K562 (cell line): Measurements from ENCODE around the gene FAM98C. TPM values are rescaled to one million over a fixed set of nuclear protein-coding genes. Genes with fewer than 3 reads are reported as not detected.

Experiments
- ATF7 ChIP-seq: fragments of 450-650 bp; IDR thresholded peaks from 2 replicates; pipeline ENCODE4 v1.7.1; 2014; ENCODE audit warnings: mild to moderate bottlenecking, moderate library complexity
- CAMTA2 ChIP-seq: fragments of 250-450 bp; sonication (Bioruptor Pico); conservative IDR thresholded peaks from 2 replicates; pipeline ENCODE4 v1.5.1; 2022
- MAFG ChIP-seq: fragments of 450-650 bp; conservative IDR thresholded peaks from 2 replicates; pipeline ENCODE4 v1.6.1; 2016; ENCODE audit warnings: missing genetic modification characterization, missing compliant biosample characterization
- MAZ ChIP-seq, 2 experiments: fragments of 450-650 bp in 1 of 2; sonication (generic) in 1 of 2; formaldehyde crosslinking; IDR thresholded peaks in 1 of 2; conservative IDR thresholded peaks in 1 of 2; 2 replicates each; pipeline versions ENCODE4 v1.4.0 to v1.5.0; 2020; ENCODE audit warnings: mild to moderate bottlenecking in 1 of 2, missing genetic modification reagents in 1 of 2
- MYBL2 ChIP-seq, 2 experiments: fragments of 450-650 bp in 1 of 2; sonication (generic) in 1 of 2; formaldehyde crosslinking in 1 of 2; IDR thresholded peaks; 2 replicates each; pipeline versions ENCODE4 v1.6.1 to v1.8.1; 2017 to 2022; ENCODE audit warnings: borderline replicate concordance in 1 of 2, inconsistent platforms in 1 of 2, low read depth in 1 of 2, mild to moderate bottlenecking in 1 of 2, missing genetic modification reagents in 1 of 2, moderate library complexity in 1 of 2
- TAF7 ChIP-seq: fragments of 450-650 bp; IDR thresholded peaks from 2 replicates; pipeline ENCODE4 v1.6.1; 2016; ENCODE audit warnings: missing genetic modification characterization, missing compliant biosample characterization
- TAF9B ChIP-seq: fragments of 450-650 bp; IDR thresholded peaks from 2 replicates; pipeline ENCODE4 v1.6.1; 2018; ENCODE audit warnings: mild to moderate bottlenecking; ENCODE audit not compliant: partially characterized antibody
- TAL1 ChIP-seq: fragments of 450-650 bp; IDR thresholded peaks from 2 replicates; pipeline ENCODE4 v1.6.1; 2016; ENCODE audit warnings: mild to moderate bottlenecking
- ZBTB2 ChIP-seq: fragments of 450-650 bp; IDR thresholded peaks from 2 replicates; pipeline ENCODE4 v1.6.1; 2016; ENCODE audit warnings: antibody characterized with exemption
- ZBTB5 ChIP-seq: fragments of 450-650 bp; IDR thresholded peaks from 2 replicates; pipeline ENCODE4 v1.6.1; 2017; ENCODE audit warnings: antibody characterized with exemption
- ZFPM2 ChIP-seq: fragments of 250-450 bp; sonication (Bioruptor Pico); IDR thresholded peaks from 2 replicates; pipeline ENCODE4 v1.5.1; 2022; ENCODE audit warnings: mild to moderate bottlenecking
- ZKSCAN1 ChIP-seq: fragments of 150-350 bp; IDR thresholded peaks from 2 replicates; pipeline ENCODE4 v1.6.1; 2016; ENCODE audit warnings: low read depth, low read length
- polyA plus RNA-seq, 8 experiments: library from polyadenylated mRNA; depleted of rRNA in 4 of 8; stranded (reverse) in 5 of 8; unstranded in 3 of 8; fragments of >200 nt; fragmentation: Nextera tagmentation in 2 of 8; fragmentation: Illumina TruSeq in 1 of 8; extraction: Ambion mirVana in 2 of 8; extraction: Trizol in 1 of 8; gene quantifications; 2 replicates each; pipeline versions ENCODE4 v1.2.1 to v1.2.3, GENCODE V29; 2011 to 2014; ENCODE audit warnings: inconsistent platforms in 1 of 8, missing spikeins in 1 of 8
- total RNA-seq, 7 experiments: library from RNA; depleted of rRNA in 6 of 7; stranded (reverse); fragments of >200 nt in 6 of 7; fragmentation: Illumina TruSeq in 2 of 7; extraction: Trizol in 2 of 7; gene quantifications; 2 replicates each; pipeline versions ENCODE4 v1.2.1 to v1.2.3, GENCODE V29; 2011 to 2021; ENCODE audit warnings: low replicate concordance in 1 of 7
- TF ChIP-seq, protein P1 (sequence below): fragments of 450-650 bp; formaldehyde crosslinking; IDR thresholded peaks from 2 replicates; pipeline ENCODE4 v1.4.0; 2020; ENCODE audit warnings: mild to moderate bottlenecking, moderate library complexity
- TF ChIP-seq, protein P2 (sequence below), 2 experiments: fragments of 150-350 bp in 1 of 2; IDR thresholded peaks; 2 replicates each; pipeline ENCODE4 v1.6.1; 2012 to 2016; ENCODE audit warnings: low read depth in 2 of 2, low read length in 2 of 2, mild to moderate bottlenecking in 1 of 2, moderate library complexity in 1 of 2

The FAM98C gene
- total and polyA plus RNA-seq, 9 of the 15 experiments (the other 6 are each of a cell fraction or from before 2014, with no cell fraction given): 1.7 to 43.8 (median 13.7) TPM

DNA sequence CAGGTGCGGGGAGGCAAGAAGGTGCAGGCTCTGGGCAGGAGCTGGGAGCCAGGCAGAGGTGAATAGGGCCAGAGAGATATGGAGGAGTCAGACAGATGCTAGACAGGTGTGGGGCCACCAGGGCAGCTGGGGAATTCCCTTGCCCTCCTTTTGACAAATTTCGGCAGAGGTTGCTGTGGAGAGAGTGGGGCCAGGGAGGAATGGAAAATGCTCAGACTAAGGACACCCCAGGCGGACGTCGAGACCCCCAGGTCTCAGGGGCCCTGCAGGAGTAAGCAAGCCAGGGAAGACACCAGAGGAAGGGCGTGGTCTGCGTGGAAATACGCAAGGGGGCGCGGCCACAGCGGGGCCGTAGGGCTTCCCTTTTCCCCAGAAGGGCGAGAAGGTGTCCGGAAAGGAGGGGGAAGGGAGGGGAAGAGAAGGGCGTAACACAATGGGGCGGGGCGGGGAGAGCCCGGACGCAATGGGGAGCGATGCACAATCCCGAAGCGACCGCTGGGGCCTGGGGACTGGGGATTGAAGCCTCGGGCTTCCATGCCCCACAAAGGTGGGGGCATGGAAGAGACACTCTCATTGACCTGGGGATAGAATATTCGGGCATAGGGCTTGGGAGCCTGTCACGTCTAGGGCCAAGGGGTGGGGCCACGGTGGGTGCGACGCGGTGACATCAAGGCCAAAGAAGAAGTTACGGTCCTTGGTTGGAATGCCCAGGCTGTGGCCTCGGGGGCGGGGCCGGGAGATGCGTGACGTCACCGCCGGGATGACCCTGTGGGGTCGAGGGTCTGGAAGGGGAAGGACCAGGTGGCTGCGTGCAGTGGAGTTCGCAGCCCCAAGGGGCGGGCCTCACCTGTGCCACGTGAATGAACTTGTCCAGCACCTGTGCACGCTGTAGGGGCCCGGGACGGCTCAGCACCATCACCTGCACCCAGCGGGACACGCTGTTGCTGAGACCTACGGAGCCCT lies 14.9 kb downstream of the FAM98C start (continued):
- TF ChIP-seq ATF7: peak; percentile 95
- TF ChIP-seq, protein P1, sequence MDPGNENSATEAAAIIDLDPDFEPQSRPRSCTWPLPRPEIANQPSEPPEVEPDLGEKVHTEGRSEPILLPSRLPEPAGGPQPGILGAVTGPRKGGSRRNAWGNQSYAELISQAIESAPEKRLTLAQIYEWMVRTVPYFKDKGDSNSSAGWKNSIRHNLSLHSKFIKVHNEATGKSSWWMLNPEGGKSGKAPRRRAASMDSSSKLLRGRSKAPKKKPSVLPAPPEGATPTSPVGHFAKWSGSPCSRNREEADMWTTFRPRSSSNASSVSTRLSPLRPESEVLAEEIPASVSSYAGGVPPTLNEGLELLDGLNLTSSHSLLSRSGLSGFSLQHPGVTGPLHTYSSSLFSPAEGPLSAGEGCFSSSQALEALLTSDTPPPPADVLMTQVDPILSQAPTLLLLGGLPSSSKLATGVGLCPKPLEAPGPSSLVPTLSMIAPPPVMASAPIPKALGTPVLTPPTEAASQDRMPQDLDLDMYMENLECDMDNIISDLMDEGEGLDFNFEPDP (CRISPR knock-in tag): no peak
- TF ChIP-seq, protein P2, sequence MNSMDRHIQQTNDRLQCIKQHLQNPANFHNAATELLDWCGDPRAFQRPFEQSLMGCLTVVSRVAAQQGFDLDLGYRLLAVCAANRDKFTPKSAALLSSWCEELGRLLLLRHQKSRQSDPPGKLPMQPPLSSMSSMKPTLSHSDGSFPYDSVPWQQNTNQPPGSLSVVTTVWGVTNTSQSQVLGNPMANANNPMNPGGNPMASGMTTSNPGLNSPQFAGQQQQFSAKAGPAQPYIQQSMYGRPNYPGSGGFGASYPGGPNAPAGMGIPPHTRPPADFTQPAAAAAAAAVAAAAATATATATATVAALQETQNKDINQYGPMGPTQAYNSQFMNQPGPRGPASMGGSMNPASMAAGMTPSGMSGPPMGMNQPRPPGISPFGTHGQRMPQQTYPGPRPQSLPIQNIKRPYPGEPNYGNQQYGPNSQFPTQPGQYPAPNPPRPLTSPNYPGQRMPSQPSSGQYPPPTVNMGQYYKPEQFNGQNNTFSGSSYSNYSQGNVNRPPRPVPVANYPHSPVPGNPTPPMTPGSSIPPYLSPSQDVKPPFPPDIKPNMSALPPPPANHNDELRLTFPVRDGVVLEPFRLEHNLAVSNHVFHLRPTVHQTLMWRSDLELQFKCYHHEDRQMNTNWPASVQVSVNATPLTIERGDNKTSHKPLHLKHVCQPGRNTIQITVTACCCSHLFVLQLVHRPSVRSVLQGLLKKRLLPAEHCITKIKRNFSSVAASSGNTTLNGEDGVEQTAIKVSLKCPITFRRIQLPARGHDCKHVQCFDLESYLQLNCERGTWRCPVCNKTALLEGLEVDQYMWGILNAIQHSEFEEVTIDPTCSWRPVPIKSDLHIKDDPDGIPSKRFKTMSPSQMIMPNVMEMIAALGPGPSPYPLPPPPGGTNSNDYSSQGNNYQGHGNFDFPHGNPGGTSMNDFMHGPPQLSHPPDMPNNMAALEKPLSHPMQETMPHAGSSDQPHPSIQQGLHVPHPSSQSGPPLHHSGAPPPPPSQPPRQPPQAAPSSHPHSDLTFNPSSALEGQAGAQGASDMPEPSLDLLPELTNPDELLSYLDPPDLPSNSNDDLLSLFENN (IDR thresholded peaks at IDR 0.05; ENCODE audit: low read depth in 2 of 2, low read length in 2 of 2): no peak
- TF ChIP-seq ZFPM2: no peak
- TF ChIP-seq TAF9B: no peak
- no peak for TF ChIP-seq MAFG (tag)
- no peak for TF ChIP-seq MYBL2 (IDR thresholded peaks at IDR 0.05; ENCODE audit: low read depth)
- no peak for TF ChIP-seq MYBL2 (CRISPR knock-in tag; IDR thresholded peaks at IDR 0.05; ENCODE audit: borderline replicate concordance)
- peak; percentile 69 to 92 for TF ChIP-seq MAZ (CRISPR knock-in tag; conservative IDR thresholded peaks at IDR 0.05 in 1 of 2, IDR thresholded peaks at IDR 0.05 in 1 of 2)
- peak; percentile 93 for TF ChIP-seq ZBTB5
- no peak for TF ChIP-seq TAF7
- peak; percentile 35; the same call in 1 of the 2 replicates for TF ChIP-seq ZBTB2
- no peak for TF ChIP-seq TAL1
- TF ChIP-seq CAMTA2 (CRISPR knock-in tag): no peak
- no peak for TF ChIP-seq ZKSCAN1
